ENCODE measurements around the gene NR3C2. TPM values are rescaled to one million over a fixed set of nuclear protein-coding genes. Genes with fewer than 3 reads are reported as not detected.

The NR3C2 gene
- total RNA-seq, 1 experiment from 2014 or later: 2.7 TPM

GRCh38 chr4:148434075-148434773, 8.0 kb downstream of the NR3C2 start:
- no peak for TF ChIP-seq POLR2A (IDR thresholded peaks at IDR 0.05; ENCODE audit: borderline replicate concordance, extremely low read depth, insufficient read depth, insufficient read length)
- no peak for TF ChIP-seq REST (IDR thresholded peaks at IDR 0.05; ENCODE audit: low read depth)
- no peak for TF ChIP-seq SRF (IDR thresholded peaks at IDR 0.05; ENCODE audit: low read depth)
- no peak for TF ChIP-seq ATF3 (IDR thresholded peaks at IDR 0.05)
- no peak for TF ChIP-seq SIN3A (IDR thresholded peaks at IDR 0.05; ENCODE audit: low read depth)
- TF ChIP-seq EZH2phosphoT487 (IDR thresholded peaks at IDR 0.05; ENCODE audit: borderline replicate concordance): no peak
- no peak for TF ChIP-seq JUND (IDR thresholded peaks at IDR 0.05)
- TF ChIP-seq YY1 (IDR thresholded peaks at IDR 0.05; ENCODE audit: extremely low read depth, insufficient replicate concordance, low read depth, low read length): no peak
- no peak for TF ChIP-seq ZBTB33 (IDR thresholded peaks at IDR 0.05; ENCODE audit: extremely low read depth, insufficient replicate concordance, low read length)
- no peak for TF ChIP-seq EGR1 (IDR thresholded peaks at IDR 0.05; ENCODE audit: low read depth)
- TF ChIP-seq FOSL1 (IDR thresholded peaks at IDR 0.05; ENCODE audit: low read depth): no peak
- TF ChIP-seq CBX3 (IDR thresholded peaks at IDR 0.05; ENCODE audit: low read depth): no peak
- TF ChIP-seq RAD21 (IDR thresholded peaks at IDR 0.05; ENCODE audit: low read depth): no peak
- TF ChIP-seq EZH2 (IDR thresholded peaks at IDR 0.05): no peak
- no TSS peak for BruUV-seq (replicated peaks)
- H3K4me2 ChIP-seq (ENCODE audit: low read length): no peak overlapping the region
- intact Hi-C loops (cut with micrococcal nuclease): no loop called here
- H2AFZ ChIP-seq (ENCODE audit: low read depth, low read length, poor library complexity, severe bottlenecking): no peak overlapping the region
- H3K27me3 ChIP-seq (ENCODE audit: insufficient read depth, low read length): no peaks in the 10 kb centered on the region
- no peak overlapping the region for H3K27ac ChIP-seq (ENCODE audit: low read depth, low read length)
- no peaks in the 10 kb centered on the region for H3K4me1 ChIP-seq (ENCODE audit: control insufficient read depth in 1 of 2, insufficient read depth in 2 of 2, low read length in 2 of 2)
- ChIA-PET CTCF (no interaction called here), RAD21 (ENCODE audit: low non-redundant PET in 1 of 2, low total read pairs in 2 of 2, uncharacterized antibody in 2 of 2, unreplicated experiment in 2 of 2) (no interaction called here), POLR2A (no interaction called here)
- no peaks in the 10 kb centered on the region for H3K79me2 ChIP-seq (ENCODE audit: insufficient read depth, low read length)
- no peaks in the 10 kb centered on the region for H4K20me1 ChIP-seq (ENCODE audit: insufficient read depth)
- no peaks in the 10 kb centered on the region for H3K36me3 ChIP-seq (ENCODE audit: control insufficient read depth in 1 of 2, insufficient read depth in 2 of 2, low read length in 2 of 2)
- no peak overlapping the region for H3K4me3 ChIP-seq (replicated peaks in 1 of 2; ENCODE audit: low read depth in 1 of 2, low read length in 2 of 2)
- DNase-seq (ENCODE audit: low read depth, low spot score) (no peak), ATAC-seq (no peak)
- no peak overlapping the region for H3K9ac ChIP-seq (ENCODE audit: low read length)
- H3K9me3 ChIP-seq (ENCODE audit: control insufficient read depth in 1 of 2, insufficient read depth in 1 of 2, low read depth in 1 of 2, low read length in 2 of 2): no peaks in the 10 kb centered on the region
- H3K9me2 ChIP-seq (ENCODE audit: insufficient read depth): no peaks in the 10 kb centered on the region
